ENCODE measurements around the gene PRKAG2. TPM values are rescaled to one million over a fixed set of nuclear protein-coding genes. Genes with fewer than 3 reads are reported as not detected.

The PRKAG2 gene
- total RNA-seq, 2 experiments from 2014 or later, result 23.5 to 25.6 TPM

DNA sequence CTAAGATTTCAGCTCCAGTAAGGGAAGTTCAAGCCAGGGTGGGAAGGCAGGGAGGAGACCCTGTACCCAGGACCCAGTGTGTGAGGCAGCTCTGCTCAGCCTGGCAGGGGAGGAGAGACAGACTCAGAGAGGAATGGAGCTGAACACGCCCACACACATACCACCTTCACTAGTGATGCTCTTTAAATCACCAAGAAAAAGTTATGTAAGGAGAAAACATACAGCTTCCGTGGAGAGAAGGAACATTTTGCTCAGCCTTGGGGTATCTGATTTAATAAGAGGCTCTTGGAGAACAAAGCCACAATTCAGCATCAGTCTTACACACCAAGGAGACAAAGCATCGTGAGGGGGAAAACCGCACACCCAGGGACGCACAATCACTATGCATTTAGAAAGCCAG is 62.9 kb downstream of the PRKAG2 start:
- Mint-ChIP-seq H3K27me3 (no peaks in the 10 kb centered on the region), H3K36me3 (no peaks in the 10 kb centered on the region)
- DNase-seq, result peak; percentile 47

DNA sequence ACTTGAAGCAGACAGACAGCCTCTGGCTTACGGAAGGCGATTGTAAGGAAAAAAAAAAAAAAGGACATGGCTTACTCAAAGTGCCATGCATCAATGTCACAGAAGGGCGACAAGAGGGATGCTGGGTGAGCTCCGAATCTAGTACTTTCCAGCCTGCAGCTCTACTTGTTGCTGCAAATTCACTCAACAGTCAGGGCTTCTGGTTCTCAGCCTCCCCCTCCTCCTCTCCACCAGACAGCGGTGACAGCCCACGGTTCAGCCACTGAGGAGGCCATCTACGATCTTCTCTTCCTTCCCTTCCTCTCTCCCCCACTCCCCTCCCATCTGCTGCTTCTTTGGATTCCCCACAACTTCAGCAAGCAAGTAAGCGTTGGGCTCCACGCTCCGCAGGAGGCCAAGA is 63.5 kb downstream of the PRKAG2 start:
- peaks cover 20% of the 10 kb centered on the region for H3K4me1 Mint-ChIP-seq (ENCODE audit: low read depth)

More for the DNA sequence above, 62.9 kb downstream of the PRKAG2 start:
- intact Hi-C loops (cut with micrococcal nuclease), result no loop called here
- Mint-ChIP-seq H3K27ac (no peak overlapping the region), H3K4me1 (ENCODE audit: low read depth) (peaks cover 20% of the 10 kb centered on the region), H3K9me3 (no peaks in the 10 kb centered on the region), H3K4me3 (no peak overlapping the region)
- CTCF ChIA-PET, result interaction anchor here (1.8 kb wide), 1 partner anchor 31 kb away, joined by 10 read pairs; no protein-coding TSS in a partner anchor
- POLR2A ChIA-PET, result interaction anchor here (0.6 to 1.5 kb wide), 2 partner anchors 30 to 63 kb away, joined by 5 to 6 read pairs; partner anchors contain the start of gene PRKAG2

DNA sequence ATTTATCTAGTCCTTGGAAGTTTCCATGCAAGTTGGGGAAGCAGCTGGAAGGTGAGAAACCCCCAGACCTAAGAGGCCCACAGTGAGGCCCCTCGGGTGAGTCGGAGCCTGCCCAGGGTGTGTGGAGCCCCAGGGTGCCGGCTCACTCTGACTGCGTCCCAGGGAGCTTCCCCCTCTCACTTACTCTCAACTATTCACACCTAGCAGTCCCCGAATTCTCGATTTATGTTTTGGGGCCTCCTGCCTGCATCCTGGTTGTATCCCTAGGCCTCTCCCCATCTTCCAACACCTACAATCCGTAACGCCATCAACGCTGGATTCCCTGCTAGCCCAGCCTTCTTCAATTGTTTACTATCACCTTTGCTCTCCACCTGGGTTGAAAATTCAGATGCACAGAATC is 63.9 kb downstream of the PRKAG2 start:
- ChIA-PET POLR2A (no interaction called here), CTCF (no interaction called here)
- no peaks in the 10 kb centered on the region for H3K27me3 Mint-ChIP-seq
- no peaks in the 10 kb centered on the region for H3K9me3 Mint-ChIP-seq
- no peak for DNase-seq
- peaks cover 20% of the 10 kb centered on the region for H3K4me1 Mint-ChIP-seq (ENCODE audit: low read depth)
- H3K27ac Mint-ChIP-seq, result no peak overlapping the region
- intact Hi-C loops (cut with micrococcal nuclease), result no loop called here
- no peaks in the 10 kb centered on the region for H3K36me3 Mint-ChIP-seq
- no peak overlapping the region for H3K4me3 Mint-ChIP-seq

More for the DNA sequence above, 63.5 kb downstream of the PRKAG2 start:
- H3K27ac Mint-ChIP-seq, result no peak overlapping the region
- CTCF ChIA-PET, result interaction anchor here (1.8 kb wide), 1 partner anchor 31 kb away, joined by 10 read pairs; no protein-coding TSS in a partner anchor
- DNase-seq, result no peak
- POLR2A ChIA-PET, result interaction anchor here (0.6 to 1.5 kb wide), 2 partner anchors 30 to 64 kb away, joined by 5 to 6 read pairs; partner anchors contain the start of gene PRKAG2
- H3K4me3 Mint-ChIP-seq, result no peak overlapping the region
- no peaks in the 10 kb centered on the region for H3K36me3 Mint-ChIP-seq
- intact Hi-C loops (cut with micrococcal nuclease), result no loop called here
- H3K9me3 Mint-ChIP-seq, result no peaks in the 10 kb centered on the region
- no peaks in the 10 kb centered on the region for H3K27me3 Mint-ChIP-seq

DNA sequence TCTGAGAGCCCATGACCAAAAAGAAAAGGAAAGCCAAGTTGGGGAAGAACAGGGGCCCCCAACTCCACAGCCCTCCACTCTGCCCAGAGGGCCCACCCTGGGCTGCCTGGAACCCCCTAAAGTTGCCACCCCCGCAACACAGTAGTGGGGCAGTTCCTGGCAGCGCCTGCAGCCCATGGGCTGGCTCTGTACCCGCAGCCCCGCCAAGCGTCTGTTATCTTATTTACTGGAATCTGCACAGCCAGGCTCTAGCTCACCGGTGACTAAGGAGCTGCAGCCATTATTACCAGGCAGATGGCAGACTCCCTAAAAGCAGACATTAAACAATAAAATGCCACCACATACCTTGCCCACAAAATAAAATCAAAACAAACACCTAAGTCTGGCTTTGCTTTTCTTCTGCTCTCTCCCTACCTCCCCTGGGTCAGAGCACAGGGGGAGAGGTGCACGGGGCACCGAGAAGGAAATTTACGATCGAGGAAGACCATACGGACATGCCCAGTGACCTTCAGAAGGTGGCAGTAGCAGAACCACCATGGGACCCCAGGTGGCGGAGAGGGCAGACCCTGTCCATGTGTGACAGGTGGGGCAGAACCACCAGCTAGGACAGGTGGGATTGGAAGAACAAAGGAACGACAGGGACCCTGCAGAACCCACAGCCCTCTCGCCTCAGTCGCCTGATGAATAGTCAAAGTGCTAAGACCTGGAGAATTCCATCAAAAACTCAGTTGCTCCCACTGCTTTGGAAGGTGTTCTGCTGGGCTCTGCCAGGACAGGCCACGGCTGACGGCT is 66.3 kb downstream of the PRKAG2 start:
- Mint-ChIP-seq H3K27me3 (no peaks in the 10 kb centered on the region), H3K27ac (no peak overlapping the region), H3K36me3 (no peaks in the 10 kb centered on the region), H3K4me1 (ENCODE audit: low read depth) (peaks cover 18% of the 10 kb centered on the region), H3K9me3 (no peaks in the 10 kb centered on the region), H3K4me3 (no peak overlapping the region)
- ChIA-PET CTCF (no interaction called here), POLR2A (no interaction called here)
- DNase-seq, result no peak
- intact Hi-C loops (cut with micrococcal nuclease), result no loop called here

DNA sequence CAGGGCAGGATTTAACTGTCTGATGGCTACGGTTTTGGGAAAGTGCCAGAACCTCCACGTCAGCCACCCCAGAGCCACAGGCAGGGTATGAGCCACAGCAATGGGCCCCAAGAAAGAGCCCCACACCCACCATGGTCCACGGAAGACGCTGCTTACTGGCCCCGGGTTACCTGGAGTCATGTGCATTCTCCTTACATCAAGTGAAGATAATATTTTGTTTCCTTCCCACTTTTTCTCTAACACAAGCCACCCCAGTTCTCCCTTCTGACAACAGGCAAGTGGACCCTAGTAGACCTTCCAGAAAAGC is 67.1 kb downstream of the PRKAG2 start:
- DNase-seq, result no peak
- Mint-ChIP-seq H3K27ac (no peak overlapping the region), H3K4me3 (no peak overlapping the region), H3K27me3 (no peaks in the 10 kb centered on the region), H3K4me1 (ENCODE audit: low read depth) (peaks cover 12% of the 10 kb centered on the region), H3K9me3 (no peaks in the 10 kb centered on the region), H3K36me3 (no peaks in the 10 kb centered on the region)
- POLR2A ChIA-PET, result no interaction called here
- intact Hi-C loops (cut with micrococcal nuclease), result no loop called here
- CTCF ChIA-PET, result no interaction called here

DNA sequence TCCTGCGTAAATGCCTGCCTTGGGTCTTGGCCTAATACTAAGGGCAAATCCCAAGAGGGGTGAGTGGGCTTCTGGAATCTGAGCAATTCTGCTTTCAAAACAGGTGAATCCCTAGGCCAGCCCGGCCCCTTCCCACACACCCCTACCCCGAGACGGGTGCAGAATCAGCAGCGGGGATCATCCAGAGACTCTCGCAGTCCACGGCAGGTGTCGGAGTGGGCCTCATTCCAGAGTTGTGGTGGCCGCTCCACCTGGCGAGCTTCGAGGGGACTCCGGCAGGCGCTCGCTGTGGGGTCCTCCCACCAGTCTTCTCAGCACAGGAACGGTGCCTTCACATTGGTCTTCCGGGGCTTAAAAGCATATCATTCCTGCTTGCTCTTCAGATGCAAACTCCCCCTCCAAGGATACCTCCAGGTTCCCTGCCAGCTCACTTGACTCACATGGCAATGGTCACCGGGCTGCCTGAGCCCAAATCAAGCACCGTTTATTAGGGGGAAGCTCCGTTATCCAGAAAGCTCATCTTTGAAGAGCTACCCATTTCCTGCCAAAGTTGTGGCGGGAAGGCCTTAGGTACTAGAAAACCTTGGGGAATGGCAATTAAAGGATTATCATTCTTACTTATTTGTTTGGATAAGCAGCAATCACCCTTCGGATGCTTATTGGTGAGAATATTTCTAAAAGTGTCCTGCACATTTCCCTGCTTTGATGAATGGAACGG is 67.6 kb downstream of the PRKAG2 start:
- intact Hi-C loops (cut with micrococcal nuclease), result no loop called here
- Mint-ChIP-seq H3K36me3 (no peaks in the 10 kb centered on the region), H3K9me3 (no peaks in the 10 kb centered on the region), H3K27me3 (no peaks in the 10 kb centered on the region), H3K4me1 (ENCODE audit: low read depth) (peaks cover 12% of the 10 kb centered on the region), H3K4me3 (no peak overlapping the region), H3K27ac (no peak overlapping the region)
- no peak for DNase-seq
- CTCF ChIA-PET, result no interaction called here
- POLR2A ChIA-PET, result no interaction called here

DNA sequence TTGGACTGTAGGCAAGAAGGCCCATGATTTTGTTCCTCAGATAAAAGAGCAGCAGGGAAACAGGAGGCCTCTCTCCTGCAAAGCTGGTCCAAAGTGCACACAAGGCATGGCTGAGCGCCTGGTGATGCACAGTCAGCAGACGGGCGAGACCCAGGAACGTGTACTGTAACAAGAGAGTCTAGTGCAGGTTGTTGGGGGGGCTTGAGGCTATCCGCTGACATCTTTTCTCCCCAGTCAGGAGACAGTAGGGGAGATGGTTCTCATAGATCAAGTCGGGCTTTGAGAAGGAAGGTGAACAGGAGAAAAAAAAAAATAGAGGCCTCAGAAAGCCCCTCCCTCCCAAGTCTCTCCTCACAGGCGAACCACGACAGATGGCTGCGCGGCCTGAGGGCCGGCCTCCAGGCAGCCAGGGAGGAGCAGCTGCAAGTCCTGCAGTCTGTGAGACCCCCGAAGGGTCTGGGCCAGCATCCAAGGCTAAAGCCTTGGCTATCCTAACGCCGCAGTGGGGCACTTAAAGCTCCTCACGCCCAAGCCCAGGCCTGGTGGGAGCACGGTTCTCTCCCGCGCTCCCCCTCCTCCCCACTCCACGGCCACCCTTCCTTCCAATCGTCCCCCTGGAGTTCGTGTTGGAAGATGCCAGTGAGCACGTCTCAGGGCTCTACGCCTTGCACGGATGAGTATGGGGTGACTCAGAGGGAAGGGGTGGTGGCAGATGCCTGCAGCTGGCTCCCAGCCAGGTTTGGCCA is 68.3 kb downstream of the PRKAG2 start:
- no peak for DNase-seq
- Mint-ChIP-seq H3K27me3 (no peaks in the 10 kb centered on the region), H3K9me3 (no peaks in the 10 kb centered on the region), H3K4me3 (no peak overlapping the region), H3K27ac (no peak overlapping the region), H3K36me3 (no peaks in the 10 kb centered on the region), H3K4me1 (ENCODE audit: low read depth) (peaks cover 5% of the 10 kb centered on the region)
- POLR2A ChIA-PET, result no interaction called here
- CTCF ChIA-PET, result no interaction called here
- intact Hi-C loops (cut with micrococcal nuclease), result no loop called here

DNA sequence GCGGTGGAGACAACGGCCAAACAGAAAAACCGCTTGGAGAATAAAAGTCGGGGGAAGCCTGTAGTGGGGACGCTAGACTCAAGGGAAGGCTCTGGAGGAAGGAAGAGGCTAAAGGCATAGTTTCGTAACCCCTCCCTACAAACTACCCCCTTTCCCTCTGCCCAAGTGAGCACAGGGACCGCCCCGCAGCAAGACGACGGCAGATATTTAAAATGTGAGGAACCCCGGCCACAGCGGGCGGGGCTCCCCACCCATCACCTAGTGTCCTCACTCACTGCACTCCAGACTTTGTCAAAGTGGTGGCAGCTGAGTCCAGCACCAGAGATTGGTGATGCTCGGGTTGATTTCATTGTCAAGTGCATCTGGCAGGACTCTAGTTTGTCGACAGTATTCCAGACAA is 69.1 kb downstream of the PRKAG2 start:
- Mint-ChIP-seq H3K27ac (no peak overlapping the region), H3K27me3 (no peaks in the 10 kb centered on the region), H3K4me3 (no peak overlapping the region), H3K9me3 (no peaks in the 10 kb centered on the region), H3K36me3 (no peaks in the 10 kb centered on the region), H3K4me1 (ENCODE audit: low read depth) (no peaks in the 10 kb centered on the region)
- intact Hi-C loops (cut with micrococcal nuclease), result no loop called here
- POLR2A ChIA-PET, result no interaction called here
- CTCF ChIA-PET, result no interaction called here
- DNase-seq, result no peak

DNA sequence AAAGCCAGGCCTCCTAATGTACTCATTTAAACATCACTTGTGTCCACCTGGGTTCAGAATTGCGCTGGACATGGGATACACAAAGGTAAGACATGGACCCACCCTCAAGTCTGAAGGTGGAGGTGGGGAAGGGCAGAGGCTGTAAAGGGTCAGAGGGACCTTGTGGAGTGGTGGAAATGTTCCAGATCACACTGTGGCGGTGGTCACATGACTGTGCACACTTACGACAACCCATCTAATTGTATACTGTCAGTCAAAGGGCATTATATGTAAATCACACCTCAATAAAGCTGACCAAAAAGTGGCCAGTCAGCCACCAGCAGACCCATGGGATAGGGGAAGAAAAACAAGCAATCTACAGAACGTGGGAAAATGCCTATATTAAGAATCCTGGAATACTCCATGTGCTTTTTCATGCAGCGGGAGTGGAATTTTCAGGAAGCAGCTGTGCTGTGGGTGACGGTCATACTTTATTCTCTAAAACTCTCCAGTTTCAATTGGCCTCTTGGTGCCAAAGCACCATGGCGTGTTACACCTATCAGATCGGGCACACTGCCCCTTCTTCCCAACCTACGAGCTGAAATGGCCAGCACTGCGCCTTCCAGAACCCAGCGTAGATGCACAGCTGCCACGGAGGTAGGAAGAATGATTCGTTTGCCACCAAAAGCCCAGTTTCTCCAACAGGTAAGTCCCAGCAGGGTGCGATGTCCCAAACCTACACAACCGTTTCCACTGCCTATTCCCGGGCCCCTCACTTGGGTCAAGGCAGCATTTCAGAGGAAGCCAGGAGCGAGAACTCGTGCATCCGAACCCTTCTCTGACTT is 69.8 kb downstream of the PRKAG2 start:
- ChIA-PET POLR2A (no interaction called here), CTCF (no interaction called here)
- no peak overlapping the region for H3K27ac Mint-ChIP-seq
- no peaks in the 10 kb centered on the region for H3K4me1 Mint-ChIP-seq (ENCODE audit: low read depth)
- no peaks in the 10 kb centered on the region for H3K36me3 Mint-ChIP-seq
- no peak overlapping the region for H3K4me3 Mint-ChIP-seq
- no peaks in the 10 kb centered on the region for H3K27me3 Mint-ChIP-seq
- H3K9me3 Mint-ChIP-seq, result no peaks in the 10 kb centered on the region
- intact Hi-C loops (cut with micrococcal nuclease), result no loop called here
- DNase-seq, result no peak

DNA sequence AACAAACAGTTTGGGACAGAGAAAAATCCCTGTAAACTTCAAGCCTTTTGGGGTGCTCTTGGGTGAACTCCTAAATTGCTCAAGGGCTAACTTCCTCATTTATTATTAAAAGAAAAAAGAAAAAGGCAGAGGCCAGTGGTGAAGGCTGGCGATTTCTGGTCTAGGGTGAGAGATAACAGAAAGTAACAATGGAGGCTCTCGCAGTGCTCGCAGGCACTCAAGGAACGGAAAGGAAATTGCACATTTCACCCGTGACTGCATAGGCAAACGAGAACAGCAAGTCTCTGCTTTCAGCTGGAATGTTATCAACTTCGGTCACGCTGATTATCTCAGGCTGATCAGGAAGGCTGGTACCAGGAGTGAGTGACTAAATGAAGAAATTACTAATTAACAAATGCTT is 70.7 kb downstream of the PRKAG2 start:
- no peak for DNase-seq
- no peaks in the 10 kb centered on the region for H3K4me1 Mint-ChIP-seq (ENCODE audit: low read depth)
- no peak overlapping the region for H3K4me3 Mint-ChIP-seq
- intact Hi-C loops (cut with micrococcal nuclease), result no loop called here
- no peaks in the 10 kb centered on the region for H3K9me3 Mint-ChIP-seq
- no peaks in the 10 kb centered on the region for H3K27me3 Mint-ChIP-seq
- POLR2A ChIA-PET, result no interaction called here
- CTCF ChIA-PET, result interaction anchor here (1.0 kb wide), 1 partner anchor 25 kb away, joined by 3 read pairs; no protein-coding TSS in a partner anchor
- no peak overlapping the region for H3K27ac Mint-ChIP-seq
- H3K36me3 Mint-ChIP-seq, result no peaks in the 10 kb centered on the region

DNA sequence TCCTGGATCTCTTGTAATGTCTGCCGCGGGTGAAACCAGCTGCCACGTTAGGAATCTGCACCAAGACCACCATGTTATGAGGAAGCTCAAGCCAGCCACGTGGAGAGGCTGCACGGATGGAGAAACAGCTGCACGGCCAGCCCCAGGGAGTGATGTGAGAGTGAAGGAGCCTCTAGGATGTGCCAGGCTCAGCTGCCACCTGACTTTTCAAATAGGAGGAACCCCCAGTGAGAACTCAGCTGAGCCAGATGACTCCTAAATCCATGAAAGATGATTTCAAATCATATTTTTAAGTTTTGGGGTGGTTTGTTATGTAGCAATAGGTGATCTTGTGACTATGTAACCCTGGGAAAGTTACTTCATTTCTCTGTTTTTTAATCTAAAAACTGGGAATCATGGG is 71.7 kb downstream of the PRKAG2 start:
- Mint-ChIP-seq H3K4me1 (ENCODE audit: low read depth) (no peaks in the 10 kb centered on the region), H3K27ac (no peak overlapping the region), H3K36me3 (no peaks in the 10 kb centered on the region), H3K4me3 (no peak overlapping the region), H3K27me3 (no peaks in the 10 kb centered on the region), H3K9me3 (no peaks in the 10 kb centered on the region)
- no peak for DNase-seq
- ChIA-PET CTCF (interaction anchor here (1.0 kb wide), 1 partner anchor 24 kb away, joined by 3 read pairs; no protein-coding TSS in a partner anchor), POLR2A (no interaction called here)
- intact Hi-C loops (cut with micrococcal nuclease), result no loop called here

DNA sequence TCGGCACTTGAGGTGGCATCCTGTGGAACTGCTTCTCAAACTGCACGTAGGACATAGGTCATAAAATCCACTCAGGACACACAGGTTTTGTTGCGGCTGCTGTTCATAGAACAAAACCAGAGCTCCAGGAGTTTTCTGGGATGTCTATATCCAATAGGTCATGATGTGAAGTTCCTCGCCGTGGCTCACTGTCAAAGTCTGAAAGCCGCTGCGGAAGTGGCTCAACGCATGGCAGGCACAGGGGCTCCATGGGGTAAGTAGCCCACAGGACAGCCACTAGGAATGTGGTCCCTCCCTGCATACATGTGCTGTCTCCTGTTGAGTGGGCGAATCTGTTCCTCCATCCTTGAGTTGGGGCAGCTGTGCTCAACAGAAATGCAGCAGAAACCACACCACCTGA is 72.2 kb downstream of the PRKAG2 start:
- ChIA-PET POLR2A (no interaction called here), CTCF (no interaction called here)
- no peaks in the 10 kb centered on the region for H3K27me3 Mint-ChIP-seq
- DNase-seq, result no peak
- H3K36me3 Mint-ChIP-seq, result no peaks in the 10 kb centered on the region
- H3K27ac Mint-ChIP-seq, result no peak overlapping the region
- no peak overlapping the region for H3K4me3 Mint-ChIP-seq
- H3K9me3 Mint-ChIP-seq, result no peaks in the 10 kb centered on the region
- intact Hi-C loops (cut with micrococcal nuclease), result no loop called here
- H3K4me1 Mint-ChIP-seq (ENCODE audit: low read depth), result no peaks in the 10 kb centered on the region

Data from activated CD4-positive, alpha-beta memory T cell treated with anti-CD3 and anti-CD28 coated beads for 36 hours (primary cell).